ENCODE results near the gene SREBF1.

The SREBF1 gene

DNA sequence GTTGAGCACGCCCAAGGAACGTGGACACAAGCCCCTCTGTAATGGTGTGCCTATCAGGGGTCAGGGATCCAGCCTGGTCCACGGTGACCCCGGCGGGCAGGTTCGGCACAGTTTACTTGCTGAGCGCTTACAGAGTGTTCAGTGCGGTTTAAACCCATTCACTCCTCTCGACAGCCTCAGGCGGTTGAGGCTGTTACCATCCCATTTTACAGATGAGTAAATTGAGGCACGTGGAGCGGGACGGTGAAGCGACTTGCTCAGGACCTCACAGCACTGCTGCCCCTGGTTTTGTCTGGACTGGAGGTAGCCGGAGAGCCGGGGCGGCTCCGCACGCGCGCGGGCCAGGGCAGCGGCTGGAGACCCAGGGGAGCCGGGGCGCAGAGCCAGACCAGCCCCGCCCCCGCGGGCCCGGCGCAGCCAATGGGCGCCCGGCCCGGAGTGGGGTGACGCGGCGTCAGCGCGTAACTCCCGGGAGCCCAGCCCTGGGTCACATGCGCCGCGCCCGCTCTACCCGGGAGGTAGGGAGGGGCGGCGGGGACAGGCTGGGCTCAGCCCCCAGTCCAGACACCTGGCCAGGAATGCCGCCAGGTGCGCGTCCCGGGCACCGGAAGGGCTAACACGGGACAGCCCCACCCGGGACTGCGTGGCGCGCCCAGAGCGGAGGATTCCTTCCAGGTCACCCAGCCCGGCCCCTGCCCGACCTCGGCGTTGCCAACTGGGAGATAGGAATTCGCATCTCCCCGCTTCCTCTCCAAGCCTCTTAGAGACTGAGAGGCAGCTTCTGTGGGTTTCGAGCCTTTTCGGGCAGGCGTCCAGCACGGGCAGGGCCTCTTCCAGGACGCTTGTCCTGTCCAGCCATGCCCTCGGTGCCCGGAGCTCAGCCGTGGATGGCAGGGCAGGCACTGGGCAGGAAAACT is 3.3 kb upstream of the SREBF1 start:
- peak; percentile 48 for DNase-seq

DNA sequence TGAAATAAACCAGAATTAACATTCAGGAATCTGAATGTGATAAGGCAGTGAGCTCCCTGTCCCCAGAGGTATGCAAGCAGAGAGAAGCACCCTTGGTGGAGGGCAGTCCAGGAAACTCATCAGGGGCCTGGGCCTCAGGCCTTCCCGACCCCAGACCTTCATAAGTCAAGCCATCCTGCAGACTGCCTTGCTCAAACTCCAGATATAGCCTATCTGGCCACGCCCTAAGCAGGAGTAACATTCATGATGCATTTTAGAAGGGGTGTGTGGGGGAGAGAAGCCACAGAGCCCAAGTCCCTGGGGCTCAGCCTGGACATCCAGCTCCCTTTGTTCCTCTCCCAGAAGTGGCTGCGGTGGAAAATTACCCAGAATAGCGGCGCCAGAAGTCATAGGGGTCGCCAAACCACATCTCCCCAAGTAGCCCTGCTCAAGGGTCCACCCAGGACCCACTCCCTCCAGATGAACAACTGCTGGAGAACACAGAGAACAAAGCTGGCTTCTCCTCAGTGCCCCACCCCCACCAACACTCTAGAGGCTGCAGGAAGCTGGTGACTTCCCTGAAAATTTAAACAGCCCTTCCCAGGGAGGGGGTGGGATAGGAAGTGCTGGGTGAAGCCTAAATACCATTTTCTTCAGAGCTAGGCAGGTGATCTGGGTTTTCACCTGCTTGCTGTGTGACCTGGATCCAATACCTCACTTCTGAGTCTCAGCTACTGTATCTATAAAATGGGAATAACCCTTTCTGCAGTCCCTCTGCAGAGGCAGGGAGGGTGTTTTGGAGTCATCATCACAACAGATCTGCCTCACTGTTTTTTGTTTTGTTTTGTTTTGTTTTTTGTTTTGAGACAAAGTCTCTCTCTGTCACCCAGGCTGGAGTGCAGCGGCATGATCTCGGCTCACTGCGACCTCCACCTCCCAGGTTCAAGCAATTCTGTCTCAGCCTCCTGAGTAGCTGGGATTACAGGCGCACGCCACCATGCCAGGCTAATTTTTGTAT is 1.5 kb upstream of the SREBF1 start:
- DNase-seq: no peak

- no peak for DNase-seq
Observed at GRCh38 chr17:17837380-17837821, 615 bp upstream of the SREBF1 start.

DNA sequence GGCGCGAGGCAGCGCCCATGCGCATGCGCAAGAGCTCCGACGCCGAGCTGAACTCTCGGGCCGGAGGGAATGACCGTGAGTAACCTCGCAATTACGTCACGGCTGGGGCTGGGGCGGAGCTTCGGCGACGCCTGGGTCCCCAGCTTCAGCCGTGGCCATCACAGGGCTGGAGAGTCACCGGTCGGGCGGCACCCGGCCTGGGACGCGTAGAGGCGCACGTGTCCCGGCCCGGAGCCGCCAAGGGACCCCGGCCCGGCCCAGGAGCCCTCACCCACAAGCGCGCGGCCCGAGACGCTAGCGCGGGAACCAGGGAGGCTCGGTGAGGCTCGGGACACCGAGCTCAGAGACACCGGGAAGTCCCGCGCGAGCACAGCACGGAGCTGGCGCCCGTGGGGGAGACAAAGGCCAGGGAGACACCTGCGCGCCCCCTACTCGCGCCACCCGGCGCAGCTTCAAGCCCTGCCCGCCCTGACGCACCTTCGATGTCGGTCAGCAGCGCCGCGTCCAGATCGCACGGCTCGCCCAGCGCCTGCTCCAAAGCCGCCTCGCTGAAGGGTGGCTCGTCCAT is 452 bp downstream of the SREBF1 start:
- DNase-seq: peak; percentile 70

GRCh38 chr17:17835415-17836249 is 1.2 kb downstream of the SREBF1 start:
- no peak for DNase-seq

DNA sequence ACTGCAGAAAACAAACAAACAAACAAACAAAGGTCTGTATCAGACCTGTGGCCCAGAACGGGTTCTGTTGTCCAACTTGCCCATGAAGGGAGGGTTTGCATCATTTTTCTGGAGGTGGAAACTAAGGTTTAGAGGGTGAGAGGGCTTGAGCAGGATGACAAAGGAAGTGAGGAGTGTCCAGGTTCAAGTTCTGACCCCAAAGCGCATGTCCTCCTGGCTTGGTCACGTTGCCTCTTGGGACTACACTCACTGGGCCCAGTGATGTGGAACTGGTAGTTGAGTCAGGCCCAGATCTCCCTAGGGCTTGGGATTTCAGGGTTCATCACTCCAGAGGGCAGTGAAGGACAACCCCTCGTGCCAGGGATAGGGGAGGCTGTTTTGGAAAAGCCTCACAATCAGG is 1.8 kb downstream of the SREBF1 start:
- no peak for DNase-seq

- DNase-seq: no peak
Observed at GRCh38 chr17:17833658-17834357, 3.0 kb downstream of the SREBF1 start.

GRCh38 chr17:17832032-17832363 is 4.8 kb downstream of the SREBF1 start:
- no peak for DNase-seq

DNA sequence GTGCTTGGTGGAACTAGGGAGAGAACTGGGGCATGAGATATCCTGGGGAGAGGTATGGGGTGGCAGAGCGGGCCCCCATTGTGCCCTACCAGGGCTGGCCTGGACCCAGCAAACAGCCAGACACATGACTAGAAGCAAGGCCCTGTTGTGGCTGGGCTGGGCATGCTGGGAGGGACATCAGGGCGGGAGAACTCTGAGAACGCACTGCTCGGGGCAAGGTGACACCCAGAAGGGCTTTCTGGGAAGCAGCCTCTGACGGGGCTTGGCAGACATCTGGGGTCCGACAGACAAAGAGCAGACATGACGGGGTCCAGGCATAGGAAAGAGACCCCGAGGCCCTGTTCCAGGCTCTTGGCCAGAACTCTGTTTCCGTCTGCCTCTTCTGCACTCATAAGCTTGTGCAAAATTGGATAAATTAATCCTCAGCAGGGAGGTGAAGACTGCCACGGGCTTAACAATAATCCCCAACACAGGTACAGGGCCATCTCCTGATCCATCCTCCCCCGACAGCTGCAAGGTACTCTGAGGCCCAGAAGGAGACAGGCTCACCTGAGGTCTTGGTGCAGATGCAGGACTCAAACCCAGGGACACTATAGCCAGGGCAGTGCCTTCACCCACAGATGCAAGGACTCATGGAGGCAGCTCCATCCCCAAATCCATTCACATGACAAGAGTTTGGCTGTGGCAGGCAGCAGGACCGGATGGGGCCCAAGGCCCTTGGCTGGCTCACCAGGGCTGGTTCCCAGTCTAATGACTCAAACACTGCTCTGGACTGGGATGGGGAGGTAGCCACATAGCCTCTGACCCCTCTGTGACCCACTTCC is 5.4 kb downstream of the SREBF1 start:
- no peak for DNase-seq

GRCh38 chr17:17830740-17831207 is 6.0 kb downstream of the SREBF1 start:
- no peak for DNase-seq

DNA sequence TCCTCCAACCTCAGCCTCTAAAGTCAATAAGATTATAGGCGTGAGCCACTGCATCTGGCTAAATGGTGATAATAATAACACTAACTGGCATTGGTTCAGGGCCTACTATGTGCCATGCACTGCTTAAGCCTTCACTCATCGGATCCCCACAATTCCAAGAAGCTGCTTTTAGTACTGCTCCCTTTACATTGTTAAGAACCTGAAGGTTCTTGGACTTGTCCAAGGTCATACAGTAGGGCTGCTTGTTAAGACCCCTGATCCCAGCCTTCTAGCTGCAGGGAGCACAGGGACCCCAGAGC is 6.6 kb downstream of the SREBF1 start:
- no peak for DNase-seq

DNA sequence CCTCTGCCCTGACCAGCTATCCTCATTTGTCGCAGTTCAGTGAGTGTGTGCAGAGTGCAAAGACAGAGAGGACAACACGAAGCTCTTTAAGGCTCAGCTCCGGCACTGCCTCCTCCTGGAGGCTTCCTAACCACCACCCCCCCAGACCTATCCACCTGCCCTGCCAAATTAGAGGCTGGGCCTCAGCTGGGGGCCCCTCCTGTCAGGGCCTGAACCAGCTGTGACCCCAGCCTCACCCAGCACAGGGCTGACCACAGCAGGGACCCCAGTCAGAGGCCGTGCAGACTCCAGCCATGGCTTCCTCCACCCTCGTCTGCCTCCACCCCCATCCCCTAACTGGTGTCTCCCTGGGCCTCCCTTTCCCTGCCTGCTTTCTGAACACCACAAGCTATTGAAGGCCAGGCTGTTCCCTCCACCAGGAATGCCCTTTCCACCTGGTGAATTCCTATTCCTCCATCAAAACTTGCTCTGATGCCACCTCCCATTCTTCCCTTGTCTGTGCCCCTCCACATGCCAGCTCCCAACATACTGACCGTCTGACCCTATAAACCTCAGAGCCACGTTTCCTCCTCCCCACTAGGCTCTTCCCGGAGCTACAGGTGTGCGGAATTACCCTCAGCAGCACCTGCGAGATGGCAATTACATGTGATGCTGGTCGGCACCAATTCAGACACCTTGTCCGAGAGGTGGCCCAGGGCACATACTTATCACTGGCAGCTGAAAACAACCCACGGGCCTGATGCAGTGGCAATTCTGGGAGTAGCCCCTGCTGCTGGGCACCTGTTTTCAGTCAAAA is 8.8 kb downstream of the SREBF1 start:
- no peak for DNase-seq

GRCh38 chr17:17826942-17827785 is 9.6 kb downstream of the SREBF1 start:
- no peak for DNase-seq

- DNase-seq: no peak
Observed at GRCh38 chr17:17826342-17826713, 10.5 kb downstream of the SREBF1 start.

- DNase-seq: no peak
Observed at GRCh38 chr17:17824783-17825614, 11.8 kb downstream of the SREBF1 start.

DNA sequence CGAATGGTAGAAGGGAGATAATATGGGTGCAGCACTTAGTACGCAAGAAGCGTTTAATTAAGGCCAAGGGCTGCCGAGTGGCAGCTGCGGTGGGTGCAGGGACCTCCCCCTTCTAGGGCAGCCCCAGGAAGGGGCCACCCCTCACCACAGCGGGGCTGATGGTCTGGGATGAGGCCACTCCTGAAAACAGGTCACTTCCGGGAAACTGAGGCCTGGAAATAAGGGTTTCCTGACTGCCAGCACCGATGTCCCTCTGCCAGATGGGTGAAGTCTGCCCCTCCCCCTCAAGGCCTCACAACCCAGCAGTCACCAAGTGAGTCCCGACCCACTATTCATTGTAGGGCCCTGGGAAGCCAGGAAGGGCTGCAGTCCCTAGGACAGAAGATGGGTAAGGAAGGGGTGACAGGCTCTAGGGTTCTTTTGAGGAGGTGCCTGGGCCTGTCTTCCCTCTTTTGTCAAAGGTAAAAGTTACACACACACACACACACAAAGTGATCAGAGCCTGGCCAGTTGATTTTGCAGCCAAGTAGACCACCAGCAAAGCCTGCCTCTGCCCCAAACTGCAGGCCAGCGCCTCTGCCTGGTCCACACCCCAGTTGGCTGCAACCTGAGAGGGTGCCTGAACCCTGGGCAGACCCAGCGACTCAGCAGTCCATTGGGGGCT is 12.5 kb downstream of the SREBF1 start:
- no peak for DNase-seq

GRCh38 chr17:17823433-17824118 is 13.2 kb downstream of the SREBF1 start:
- DNase-seq: peak; percentile 59
